ENCODE measurements around the gene CEP135. TPM values are rescaled to one million over a fixed set of nuclear protein-coding genes. Genes with fewer than 3 reads are reported as not detected.

The CEP135 gene
- 3.4 and 5.3 TPM in 2 replicates for total RNA-seq

DNA sequence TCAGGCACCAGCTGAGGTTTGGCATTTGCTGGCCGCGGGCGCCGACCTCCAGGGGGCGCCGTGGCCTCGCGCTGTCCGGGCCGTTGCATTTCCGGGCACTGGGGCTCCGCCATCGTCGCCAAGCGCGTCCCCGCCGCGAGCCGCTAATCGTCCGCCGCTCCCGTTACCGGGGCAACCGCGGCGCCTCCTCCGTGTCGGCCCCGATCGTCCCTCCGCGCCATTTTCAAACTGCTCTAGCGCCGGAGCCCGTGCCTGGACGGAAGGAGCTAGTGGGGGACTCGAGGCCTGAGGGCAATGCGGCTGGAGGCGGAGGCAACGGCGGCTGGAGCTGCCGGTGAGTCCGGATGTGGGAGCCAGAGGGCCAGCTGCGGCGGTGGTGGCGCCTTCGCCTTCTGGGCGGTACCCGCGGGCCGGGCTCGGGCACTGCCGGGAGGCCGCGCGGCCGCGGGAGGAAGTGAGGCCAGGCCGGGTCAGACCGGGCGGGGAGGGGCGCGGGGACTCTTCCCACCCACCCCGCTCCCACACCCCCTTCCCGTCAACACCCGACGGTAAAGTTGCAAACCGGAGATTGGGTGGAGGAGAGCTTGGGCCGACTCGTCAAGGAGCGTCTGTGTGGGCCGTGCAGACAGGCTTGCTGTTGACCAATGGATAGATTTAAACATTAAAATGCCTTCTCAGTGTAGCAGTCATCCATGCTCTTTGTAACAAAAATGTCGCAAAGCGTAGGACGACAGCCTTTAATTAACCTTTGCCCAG is at the start of gene CEP135:
CEP135 (plus strand) TSS at position 220 of the 756 bp plus-strand sequence. CDS start 3,186 bp downstream, outside the sequence.

Other genes starting within 250 kb of the CEP135 start
- 0.37 TPM in 1 of 2 replicates, not detected in the other for gene EXOC1L, start 129.2 kb upstream of the CEP135 start, total RNA-seq
- gene EXOC1, start 95.3 kb upstream of the CEP135 start, total RNA-seq: 35.7 and 43.5 TPM in 2 replicates

Data from smooth muscle cell of bladder (primary cell).